ENCODE measurements around the gene MAP3K9. TPM values are rescaled to one million over a fixed set of nuclear protein-coding genes. Genes with fewer than 3 reads are reported as not detected.

Gene MAP3K9
- total and polyA plus RNA-seq, 9 of the 15 experiments (the other 6 are each of a cell fraction or from before 2014, with no cell fraction given) = 0.03 to 0.60 (median 0.36) TPM

GRCh38 chr14:70780396-70781075 lies 28.8 kb downstream of the MAP3K9 start:
- Histone ChIP-seq H3K4me1 (replicated peaks in 1 of 2; ENCODE audit: control insufficient read depth in 2 of 2, insufficient read depth in 2 of 2, low read length in 2 of 2) (no peaks in the 10 kb centered on the region), H2AFZ (ENCODE audit: low read depth, low read length) (no peak overlapping the region), H3K9me3 (replicated peaks; ENCODE audit: control insufficient read depth, insufficient read depth, low read depth, low read length) (no peaks in the 10 kb centered on the region), H3K9ac (ENCODE audit: insufficient read depth in 1 of 2, low read depth in 2 of 2, low read length in 2 of 2) (no peak overlapping the region), H3K4me2 (ENCODE audit: insufficient read depth, low read length) (no peak overlapping the region), H3K9me1 (ENCODE audit: control insufficient read depth, insufficient read depth, low read length) (no peaks in the 10 kb centered on the region), H4K20me1 (replicated peaks; ENCODE audit: control insufficient read depth, insufficient read depth, low read length) (no peaks in the 10 kb centered on the region), H3K36me3 (ENCODE audit: control insufficient read depth, insufficient read depth, low read length) (no peaks in the 10 kb centered on the region), H3K27me3 (ENCODE audit: control insufficient read depth in 2 of 2, insufficient read depth in 2 of 2, low read length in 2 of 2) (no peaks in the 10 kb centered on the region; a peak in 1 of 5 replicates), H3K4me3 (no peak overlapping the region), H3K27ac (ENCODE audit: extremely low read depth, low read depth, low read length) (no peak overlapping the region), H3K79me2 (ENCODE audit: control insufficient read depth, insufficient read depth, low read length) (no peaks in the 10 kb centered on the region)
- no peak for ATAC-seq
- no peak for DNase-seq (ENCODE audit: extremely low read depth in 1 of 4, low spot score in 3 of 4)
- intact Hi-C loops (cut with micrococcal nuclease) (no loop called here), in situ Hi-C loops (cut with MboI) (no loop called here)
- WGBS (ENCODE audit: insufficient coverage, low coverage, missing lambda C conversion rate) = 1% methylated on average over 7 of the region's 9 CpGs
- CTCF ChIA-PET (ENCODE audit: low intra/inter-chr PET ratio) = no interaction called here
- FAIRE-seq = no peak
- POLR2A ChIA-PET = interaction anchor here (0.6 to 0.8 kb wide), 3 partner anchors 28 to 715 kb away, joined by 3 to 5 read pairs (median 4); no protein-coding TSS in a partner anchor
- no peak for TF ChIP-seq HNRNPK (IDR thresholded peaks at IDR 0.05; ENCODE audit: low read depth, low read length, poor library complexity, severe bottlenecking)
- TF ChIP-seq SPI1 (IDR thresholded peaks at IDR 0.05; ENCODE audit: borderline replicate concordance, low read depth, low read length) = peak; percentile 2; the same call in 1 of the 2 replicates
- no TSS peak for BruUV-seq (replicated peaks)

DNA sequence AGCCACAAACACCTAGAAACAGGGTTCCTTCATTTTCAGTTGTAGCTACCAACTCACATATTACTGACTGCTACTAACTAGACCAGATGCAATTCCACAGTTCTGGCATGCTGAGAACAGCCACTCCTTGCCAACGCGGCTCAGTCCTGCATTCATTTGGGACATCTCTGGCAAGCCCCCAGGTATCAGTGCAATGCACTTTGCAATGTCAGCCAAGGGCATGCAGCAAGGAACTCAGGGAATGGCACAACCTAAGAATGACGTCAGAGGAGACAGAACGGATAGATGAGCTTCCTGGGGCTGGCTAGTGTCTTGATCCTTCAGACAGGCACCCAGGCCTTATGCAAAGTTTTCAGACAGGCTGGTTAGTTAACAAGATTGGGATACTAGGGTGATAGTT lies 29.6 kb downstream of the MAP3K9 start:
- POLR2A ChIA-PET = no interaction called here
- Histone ChIP-seq H3K36me3 (ENCODE audit: control insufficient read depth, insufficient read depth, low read length) (no peaks in the 10 kb centered on the region), H3K4me3 (no peak overlapping the region), H3K79me2 (ENCODE audit: control insufficient read depth, insufficient read depth, low read length) (no peaks in the 10 kb centered on the region), H3K4me2 (ENCODE audit: insufficient read depth, low read length) (no peak overlapping the region), H3K9me3 (replicated peaks; ENCODE audit: control insufficient read depth, insufficient read depth, low read depth, low read length) (no peaks in the 10 kb centered on the region), H3K9ac (ENCODE audit: insufficient read depth in 1 of 2, low read depth in 2 of 2, low read length in 2 of 2) (no peak overlapping the region), H3K27ac (ENCODE audit: extremely low read depth, low read depth, low read length) (no peak overlapping the region), H3K27me3 (ENCODE audit: control insufficient read depth in 2 of 2, insufficient read depth in 2 of 2, low read length in 2 of 2) (no peaks in the 10 kb centered on the region), H4K20me1 (replicated peaks; ENCODE audit: control insufficient read depth, insufficient read depth, low read length) (no peaks in the 10 kb centered on the region), H2AFZ (ENCODE audit: low read depth, low read length) (no peak overlapping the region), H3K9me1 (ENCODE audit: control insufficient read depth, insufficient read depth, low read length) (no peaks in the 10 kb centered on the region), H3K4me1 (replicated peaks in 1 of 2; ENCODE audit: control insufficient read depth in 2 of 2, insufficient read depth in 2 of 2, low read length in 2 of 2) (no peaks in the 10 kb centered on the region)
- in situ Hi-C loops (cut with MboI) = no loop called here
- no TSS peak for BruUV-seq (replicated peaks)
- no peak for FAIRE-seq
- CTCF ChIA-PET (ENCODE audit: low intra/inter-chr PET ratio) = no interaction called here
- intact Hi-C loops (cut with micrococcal nuclease) = no loop called here
- TF ChIP-seq MCM5 (IDR thresholded peaks at IDR 0.05; ENCODE audit: low read depth) (no peak), MCM2 (IDR thresholded peaks at IDR 0.05; ENCODE audit: low read depth) (no peak), SMC3 (conservative IDR thresholded peaks at IDR 0.05; ENCODE audit: insufficient read depth, low read depth, low read length) (no peak), ZNF197 (CRISPR knock-in tag; IDR thresholded peaks at IDR 0.05; ENCODE audit: low read depth) (no peak), CBX5 (IDR thresholded peaks at IDR 0.05; ENCODE audit: borderline replicate concordance, low read depth) (no peak)
- DNase-seq (ENCODE audit: extremely low read depth in 1 of 4, low spot score in 3 of 4) = no peak
- ATAC-seq = no peak
- WGBS (ENCODE audit: insufficient coverage, low coverage, missing lambda C conversion rate) = 0% methylated on average over 4 of the region's 4 CpGs
